ENCODE results near the gene ATP2B2. TPM values are rescaled to one million over a fixed set of nuclear protein-coding genes. Genes with fewer than 3 reads are reported as not detected.

The ATP2B2 gene
- total and polyA plus RNA-seq, 10 of the 15 experiments (the other 5 are each of a cell fraction or from before 2014, with no cell fraction given): 0.04 TPM; not detected in 9

DNA sequence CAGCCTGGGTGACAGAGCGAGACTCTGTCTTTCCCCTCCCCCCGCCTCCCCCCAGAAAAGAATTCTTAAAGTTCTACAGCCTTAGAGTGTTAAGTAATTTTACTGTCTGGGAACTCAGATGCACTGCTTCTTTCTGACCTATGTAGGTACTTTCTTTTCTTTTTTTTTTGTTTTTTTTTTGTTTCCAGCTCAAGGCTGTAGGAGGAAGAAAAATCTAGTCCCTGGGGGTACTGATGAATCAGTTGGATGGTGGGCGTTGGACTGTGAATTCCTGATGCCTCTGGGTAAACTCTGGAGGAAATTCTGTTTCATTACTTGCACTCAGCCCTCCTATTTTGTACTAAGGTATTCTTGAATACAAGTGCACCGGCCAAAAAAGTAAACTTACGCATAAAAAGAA, 223.4 kb downstream of the ATP2B2 start (continued):
- no peak for TF ChIP-seq MXI1 (IDR thresholded peaks at IDR 0.05; ENCODE audit: low read depth, low read length)

DNA sequence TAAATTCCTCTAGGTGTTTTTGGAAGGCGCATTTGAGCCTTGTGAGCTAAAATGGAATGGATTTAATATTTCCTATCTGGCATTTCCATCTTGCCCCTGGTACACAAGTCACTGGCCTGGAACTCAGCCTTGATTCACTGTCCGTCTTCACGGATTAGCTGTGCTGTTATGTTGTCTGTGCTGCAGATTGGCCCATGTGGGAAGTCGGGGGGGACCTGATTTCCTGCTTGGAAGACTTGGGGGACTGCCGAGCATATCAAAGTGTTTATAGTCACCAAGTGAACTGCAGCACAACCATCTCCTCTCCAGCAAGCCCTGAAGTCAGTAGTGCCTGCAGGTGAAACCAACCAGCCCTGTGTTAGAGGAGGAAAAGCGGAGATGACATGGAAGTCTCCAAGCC, 224.8 kb downstream of the ATP2B2 start:
- H3K4me1 ChIP-seq (ENCODE audit: control insufficient read depth, insufficient read depth, low read length): peaks cover 7% of the 10 kb centered on the region; the same call in 1 of the 2 replicates
- FAIRE-seq (no peak), ATAC-seq (no peak), DNase-seq (ENCODE audit: low read depth, low spot score) (no peak)
- POLR2A ChIA-PET: no interaction called here
- TF ChIP-seq RCOR1 (conservative IDR thresholded peaks at IDR 0.05; ENCODE audit: low read depth, low read length) (no peak), SIN3A (IDR thresholded peaks at IDR 0.05; ENCODE audit: low read depth, low read length) (no peak), PAX5 (IDR thresholded peaks at IDR 0.05; ENCODE audit: borderline replicate concordance, low read depth, low read length) (no peak), EP300 (IDR thresholded peaks at IDR 0.05; ENCODE audit: borderline replicate concordance in 1 of 2, control insufficient read depth in 1 of 2, low read depth in 2 of 2, low read length in 2 of 2) (no peak), CBFB (IDR thresholded peaks at IDR 0.05; ENCODE audit: low read depth) (no peak), ZNF207 (IDR thresholded peaks at IDR 0.05; ENCODE audit: borderline replicate concordance) (no peak), BMI1 (IDR thresholded peaks at IDR 0.05; ENCODE audit: borderline replicate concordance) (no peak), STAT1 (conservative IDR thresholded peaks at IDR 0.05) (no peak), GATAD2B (conservative IDR thresholded peaks at IDR 0.05; ENCODE audit: low read depth) (no peak), NFYA (IDR thresholded peaks at IDR 0.05; ENCODE audit: borderline replicate concordance, low read depth, low read length) (no peak), SUZ12 (IDR thresholded peaks at IDR 0.05; ENCODE audit: unreplicated experiment) (no peak)
- TF ChIP-seq, protein P1, sequence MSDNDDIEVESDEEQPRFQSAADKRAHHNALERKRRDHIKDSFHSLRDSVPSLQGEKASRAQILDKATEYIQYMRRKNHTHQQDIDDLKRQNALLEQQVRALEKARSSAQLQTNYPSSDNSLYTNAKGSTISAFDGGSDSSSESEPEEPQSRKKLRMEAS (IDR thresholded peaks at IDR 0.05; ENCODE audit: low read depth, low read length): no peak
- TF ChIP-seq, protein P2, sequence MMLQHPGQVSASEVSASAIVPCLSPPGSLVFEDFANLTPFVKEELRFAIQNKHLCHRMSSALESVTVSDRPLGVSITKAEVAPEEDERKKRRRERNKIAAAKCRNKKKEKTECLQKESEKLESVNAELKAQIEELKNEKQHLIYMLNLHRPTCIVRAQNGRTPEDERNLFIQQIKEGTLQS (IDR thresholded peaks at IDR 0.05; ENCODE audit: borderline replicate concordance, extremely low read depth, low read depth, low read length): no peak
- TF ChIP-seq, protein P3, sequence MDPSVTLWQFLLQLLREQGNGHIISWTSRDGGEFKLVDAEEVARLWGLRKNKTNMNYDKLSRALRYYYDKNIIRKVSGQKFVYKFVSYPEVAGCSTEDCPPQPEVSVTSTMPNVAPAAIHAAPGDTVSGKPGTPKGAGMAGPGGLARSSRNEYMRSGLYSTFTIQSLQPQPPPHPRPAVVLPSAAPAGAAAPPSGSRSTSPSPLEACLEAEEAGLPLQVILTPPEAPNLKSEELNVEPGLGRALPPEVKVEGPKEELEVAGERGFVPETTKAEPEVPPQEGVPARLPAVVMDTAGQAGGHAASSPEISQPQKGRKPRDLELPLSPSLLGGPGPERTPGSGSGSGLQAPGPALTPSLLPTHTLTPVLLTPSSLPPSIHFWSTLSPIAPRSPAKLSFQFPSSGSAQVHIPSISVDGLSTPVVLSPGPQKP (IDR thresholded peaks at IDR 0.05; ENCODE audit: low read depth, low read length): no peak
- TF ChIP-seq, protein P4, sequence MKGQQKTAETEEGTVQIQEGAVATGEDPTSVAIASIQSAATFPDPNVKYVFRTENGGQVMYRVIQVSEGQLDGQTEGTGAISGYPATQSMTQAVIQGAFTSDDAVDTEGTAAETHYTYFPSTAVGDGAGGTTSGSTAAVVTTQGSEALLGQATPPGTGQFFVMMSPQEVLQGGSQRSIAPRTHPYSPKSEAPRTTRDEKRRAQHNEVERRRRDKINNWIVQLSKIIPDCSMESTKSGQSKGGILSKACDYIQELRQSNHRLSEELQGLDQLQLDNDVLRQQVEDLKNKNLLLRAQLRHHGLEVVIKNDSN (IDR thresholded peaks at IDR 0.05; ENCODE audit: borderline replicate concordance, extremely low read length, insufficient read depth, low read depth, low read length): no peak
- TF ChIP-seq, protein P5, sequence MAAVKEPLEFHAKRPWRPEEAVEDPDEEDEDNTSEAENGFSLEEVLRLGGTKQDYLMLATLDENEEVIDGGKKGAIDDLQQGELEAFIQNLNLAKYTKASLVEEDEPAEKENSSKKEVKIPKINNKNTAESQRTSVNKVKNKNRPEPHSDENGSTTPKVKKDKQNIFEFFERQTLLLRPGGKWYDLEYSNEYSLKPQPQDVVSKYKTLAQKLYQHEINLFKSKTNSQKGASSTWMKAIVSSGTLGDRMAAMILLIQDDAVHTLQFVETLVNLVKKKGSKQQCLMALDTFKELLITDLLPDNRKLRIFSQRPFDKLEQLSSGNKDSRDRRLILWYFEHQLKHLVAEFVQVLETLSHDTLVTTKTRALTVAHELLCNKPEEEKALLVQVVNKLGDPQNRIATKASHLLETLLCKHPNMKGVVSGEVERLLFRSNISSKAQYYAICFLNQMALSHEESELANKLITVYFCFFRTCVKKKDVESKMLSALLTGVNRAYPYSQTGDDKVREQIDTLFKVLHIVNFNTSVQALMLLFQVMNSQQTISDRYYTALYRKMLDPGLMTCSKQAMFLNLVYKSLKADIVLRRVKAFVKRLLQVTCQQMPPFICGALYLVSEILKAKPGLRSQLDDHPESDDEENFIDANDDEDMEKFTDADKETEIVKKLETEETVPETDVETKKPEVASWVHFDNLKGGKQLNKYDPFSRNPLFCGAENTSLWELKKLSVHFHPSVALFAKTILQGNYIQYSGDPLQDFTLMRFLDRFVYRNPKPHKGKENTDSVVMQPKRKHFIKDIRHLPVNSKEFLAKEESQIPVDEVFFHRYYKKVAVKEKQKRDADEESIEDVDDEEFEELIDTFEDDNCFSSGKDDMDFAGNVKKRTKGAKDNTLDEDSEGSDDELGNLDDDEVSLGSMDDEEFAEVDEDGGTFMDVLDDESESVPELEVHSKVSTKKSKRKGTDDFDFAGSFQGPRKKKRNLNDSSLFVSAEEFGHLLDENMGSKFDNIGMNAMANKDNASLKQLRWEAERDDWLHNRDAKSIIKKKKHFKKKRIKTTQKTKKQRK (IDR thresholded peaks at IDR 0.05; ENCODE audit: low read depth, low read length): no peak
- no peaks in the 10 kb centered on the region for H4K20me1 ChIP-seq (ENCODE audit: control insufficient read depth, insufficient read depth)
- SMC1A ChIA-PET (ENCODE audit: uncharacterized antibody, unreplicated experiment): interaction anchor here (1.0 to 3.9 kb wide), 3 partner anchors 12 to 293 kb away, joined by 4 to 13 read pairs (median 5); partner anchors contain the start of gene GHRL
- H2AFZ ChIP-seq (ENCODE audit: control insufficient read depth, low read depth, low read length): no peak overlapping the region
- CTCF ChIA-PET: interaction anchor here (0.6 to 1.9 kb wide), 6 partner anchors 12 to 40 kb away, joined by 3 to 9 read pairs (median 6); partner anchors contain the start of genes GHRL, SEC13 and TATDN2
- WGBS (ENCODE audit: insufficient coverage, insufficient replicate concordance, low lambda C conversion rate, missing lambda C conversion rate): 94% methylated on average over 6 of the region's 6 CpGs
- no peak overlapping the region for H3K9ac ChIP-seq (ENCODE audit: control insufficient read depth, insufficient read depth, low read length)
- no peaks in the 10 kb centered on the region for H3K9me3 ChIP-seq (replicated peaks; ENCODE audit: control insufficient read depth, insufficient read depth, low read length)
- H3K79me2 ChIP-seq (ENCODE audit: control insufficient read depth, insufficient read depth, low read length): peaks cover 5% of the 10 kb centered on the region
- in situ Hi-C loops (cut with MboI): no loop called here
- RAD21 ChIA-PET (ENCODE audit: unreplicated experiment): interaction anchor here (0.8 to 1.4 kb wide), 3 partner anchors 13 to 41 kb away, joined by 3 to 5 read pairs (median 3); partner anchors contain the start of gene GHRL
- peaks cover 28 to 33% of the 10 kb centered on the region in 2 experiments; a peak in 3 of 4 replicates for H3K36me3 ChIP-seq (ENCODE audit: control insufficient read depth in 2 of 2, insufficient read depth in 2 of 2, low read length in 1 of 2)
- no TSS peak for BruUV-seq (replicated peaks)
- no peak overlapping the region for H3K27ac ChIP-seq (ENCODE audit: control insufficient read depth, insufficient read depth)
- no peak overlapping the region for H3K4me2 ChIP-seq (ENCODE audit: control insufficient read depth, insufficient read depth)
- intact Hi-C loops (cut with micrococcal nuclease; ENCODE audit: unreplicated experiment): no loop called here
- no peaks in the 10 kb centered on the region for H3K27me3 ChIP-seq (replicated peaks in 1 of 2; ENCODE audit: control insufficient read depth in 2 of 2, insufficient read depth in 2 of 2, low read length in 1 of 2)
- no peak overlapping the region for H3K4me3 ChIP-seq
